Stimulated activated CD4-positive, alpha-beta T cell treated with anti-CD3 and anti-CD28 coated beads, Interleukin-12 subunit alpha, Interleukin-12 subunit beta, amount 100 ng/mL, for 24 hours (primary cell): ENCODE data around the gene TMEM107.
A peak's percentile ranks its signal among the peaks of the same experiment; 100 is the strongest.
"Not testable (repeated sequence)": the region's sequence is repeated elsewhere in the genome, so short reads cannot be mapped to it uniquely, and the experiment has no call there.

ENCODE experiments used
- DNase-seq, 2 experiments: peaks; one replicate each; pipeline ENCODE4 v3.0.0-alpha.2; 2020; ENCODE audit warnings: low read depth in 2 of 2

The TMEM107 gene

GRCh38 chr17:8189711-8190477, 13.7 kb upstream of the TMEM107 start, which contains the start of gene BORCS6:
Gene BORCS6, minus strand, starts transcription at chr17:8190180. Its CDS starts 40 bp downstream, at chr17:8190140.
- DNase-seq, result peak; percentile 87 to 93

GRCh38 chr17:8189041-8189710, 13.0 kb upstream of the TMEM107 start:
- DNase-seq, result no peak

GRCh38 chr17:8188263-8188839, 12.2 kb upstream of the TMEM107 start:
- no peak for DNase-seq

- peak; percentile 89 to 93 for DNase-seq
Observed at GRCh38 chr17:8187517-8188262, 11.5 kb upstream of the TMEM107 start.

- DNase-seq, result peak; percentile 99
Observed at GRCh38 chr17:8186787-8187516, 10.8 kb upstream of the TMEM107 start.

GRCh38 chr17:8186446-8186786, 10.2 kb upstream of the TMEM107 start:
- DNase-seq, result no peak

GRCh38 chr17:8185582-8186445, 9.6 kb upstream of the TMEM107 start:
- DNase-seq, result peak; percentile 91 to 93

GRCh38 chr17:8176998-8177731, 985 bp upstream of the TMEM107 start:
- no peak for DNase-seq

- no peak for DNase-seq
Observed at GRCh38 chr17:8175795-8176196, 384 bp downstream of the TMEM107 start.

- no peak for DNase-seq
Observed at GRCh38 chr17:8173871-8174322, 2.3 kb downstream of the TMEM107 start.

GRCh38 chr17:8173056-8173870, 2.9 kb downstream of the TMEM107 start:
- peak in 1 of 2 experiments; percentile 75 for DNase-seq

- DNase-seq, result not testable (repeated sequence)
Observed at GRCh38 chr17:8170186-8170585, 6.0 kb downstream of the TMEM107 start.

- DNase-seq, result no peak
Observed at GRCh38 chr17:8167526-8167925, 8.7 kb downstream of the TMEM107 start.

- DNase-seq, result no peak
Observed at GRCh38 chr17:8166731-8167130, 9.4 kb downstream of the TMEM107 start.

GRCh38 chr17:8164815-8165131, 11.4 kb downstream of the TMEM107 start:
- DNase-seq, result no peak

GRCh38 chr17:8163978-8164814, 12.0 kb downstream of the TMEM107 start:
- peak; percentile 61 to 79 for DNase-seq

GRCh38 chr17:8162997-8163977, 12.9 kb downstream of the TMEM107 start:
- no peak for DNase-seq
